ENCODE measurements around the gene DOCK9. TPM values are rescaled to one million over a fixed set of nuclear protein-coding genes. Genes with fewer than 3 reads are reported as not detected.

The DOCK9 gene
- total and polyA plus RNA-seq, 8 donors, result 7.5 to 26.3 (median 16.3) TPM

DNA sequence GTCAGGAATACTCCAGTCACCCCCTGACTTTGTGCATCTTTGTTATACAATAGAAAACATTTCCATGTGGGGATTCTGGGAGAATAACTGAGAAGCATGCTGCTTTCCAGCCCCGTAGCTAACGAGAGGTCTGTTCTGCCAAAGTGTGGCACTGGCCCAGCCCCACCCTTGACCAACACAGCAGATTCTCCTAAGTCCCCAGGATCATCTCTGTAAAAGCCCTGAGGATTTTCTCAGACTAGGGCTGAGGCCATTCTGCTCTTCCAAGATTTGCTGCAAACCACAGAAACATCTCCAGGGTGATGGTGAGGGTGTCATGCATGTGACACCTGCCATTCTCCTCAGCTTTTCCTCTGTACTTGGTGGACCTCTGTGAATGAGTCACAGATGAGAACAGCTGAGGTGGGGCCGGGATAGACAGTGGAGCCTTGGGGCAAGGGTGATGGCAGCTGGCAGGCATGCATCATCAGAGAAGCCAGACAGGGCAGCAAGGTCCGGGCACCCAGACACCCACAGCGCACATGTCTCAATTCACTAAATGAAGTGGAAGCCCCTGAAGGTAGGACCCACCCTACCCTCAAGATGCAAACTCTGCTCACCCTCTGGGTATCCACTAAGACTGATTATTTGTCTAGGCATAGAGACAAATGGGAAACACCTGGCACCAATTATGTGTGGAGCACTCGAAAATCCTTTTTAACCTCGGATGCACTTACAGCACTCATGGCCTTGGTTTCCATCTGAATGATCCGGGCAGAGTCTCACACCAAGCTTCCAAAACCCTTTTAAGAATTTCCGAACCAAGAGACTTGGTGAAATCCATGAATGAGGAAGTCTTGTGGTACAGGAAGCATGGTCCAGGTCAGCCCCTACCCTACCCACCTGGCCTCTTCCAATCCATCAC lies 20.1 kb upstream of the DOCK9 start:
- Histone ChIP-seq H3K4me1 (no peaks in the 10 kb centered on the region), H3K27me3 (no peaks in the 10 kb centered on the region), H3K4me3 (no peak overlapping the region), H3K27ac (no peak overlapping the region), H3K9me3 (no peaks in the 10 kb centered on the region), H3K36me3 (no peaks in the 10 kb centered on the region)
- TF ChIP-seq, protein P1, sequence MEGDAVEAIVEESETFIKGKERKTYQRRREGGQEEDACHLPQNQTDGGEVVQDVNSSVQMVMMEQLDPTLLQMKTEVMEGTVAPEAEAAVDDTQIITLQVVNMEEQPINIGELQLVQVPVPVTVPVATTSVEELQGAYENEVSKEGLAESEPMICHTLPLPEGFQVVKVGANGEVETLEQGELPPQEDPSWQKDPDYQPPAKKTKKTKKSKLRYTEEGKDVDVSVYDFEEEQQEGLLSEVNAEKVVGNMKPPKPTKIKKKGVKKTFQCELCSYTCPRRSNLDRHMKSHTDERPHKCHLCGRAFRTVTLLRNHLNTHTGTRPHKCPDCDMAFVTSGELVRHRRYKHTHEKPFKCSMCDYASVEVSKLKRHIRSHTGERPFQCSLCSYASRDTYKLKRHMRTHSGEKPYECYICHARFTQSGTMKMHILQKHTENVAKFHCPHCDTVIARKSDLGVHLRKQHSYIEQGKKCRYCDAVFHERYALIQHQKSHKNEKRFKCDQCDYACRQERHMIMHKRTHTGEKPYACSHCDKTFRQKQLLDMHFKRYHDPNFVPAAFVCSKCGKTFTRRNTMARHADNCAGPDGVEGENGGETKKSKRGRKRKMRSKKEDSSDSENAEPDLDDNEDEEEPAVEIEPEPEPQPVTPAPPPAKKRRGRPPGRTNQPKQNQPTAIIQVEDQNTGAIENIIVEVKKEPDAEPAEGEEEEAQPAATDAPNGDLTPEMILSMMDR (IDR thresholded peaks at IDR 0.05), result no peak
- ATAC-seq, result peak in 1 of 4 donors; percentile 16
- intact Hi-C loops (cut with DNase I), result no loop called here
- no peak for FAIRE-seq
- 85 to 90% methylated on average over 9 of the region's 9 CpGs for WGBS, 2 donors
- no peak for DNase-seq

DNA sequence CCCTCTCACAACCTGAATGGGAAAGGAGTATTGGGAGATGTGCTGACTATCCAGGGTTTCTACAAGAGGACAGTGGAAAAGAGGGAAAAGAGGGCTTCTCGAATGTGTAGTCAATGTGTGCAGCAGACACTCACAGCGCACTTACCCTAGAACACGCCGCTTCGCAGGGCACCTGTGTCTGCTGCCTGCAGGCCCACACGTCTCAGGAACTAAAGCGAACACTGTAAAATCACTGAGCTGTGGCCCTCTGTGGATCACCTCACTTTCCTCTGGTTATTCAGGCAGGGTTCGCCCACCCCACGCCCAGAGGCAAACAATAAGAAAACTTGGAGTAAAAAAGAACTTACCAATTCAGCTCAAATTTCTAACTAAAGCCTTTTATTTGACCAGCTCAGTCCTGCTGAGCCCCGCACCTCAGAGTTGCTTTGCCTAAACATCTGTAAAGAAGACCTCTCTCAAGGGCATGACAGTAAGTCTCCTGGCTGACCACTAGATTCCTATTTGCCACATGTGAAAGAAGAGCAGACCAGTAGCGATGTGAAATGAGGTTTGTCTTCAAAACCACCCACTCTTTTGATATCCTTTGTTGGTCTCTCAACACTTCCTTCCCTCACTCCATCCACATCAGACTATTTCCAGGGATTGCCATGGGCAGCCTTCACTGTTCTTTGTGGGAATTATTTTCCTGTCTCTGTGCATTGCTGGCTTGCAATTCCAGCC lies 19.3 kb upstream of the DOCK9 start:
- WGBS, 2 donors, result 97 to 100% methylated on average over 11 of the region's 11 CpGs
- Histone ChIP-seq H3K4me3 (no peak overlapping the region), H3K36me3 (no peaks in the 10 kb centered on the region), H3K27me3 (no peaks in the 10 kb centered on the region), H3K4me1 (no peaks in the 10 kb centered on the region), H3K27ac (no peak overlapping the region), H3K9me3 (no peaks in the 10 kb centered on the region)
- no peak for FAIRE-seq
- TF ChIP-seq, protein P1 (IDR thresholded peaks at IDR 0.05), result no peak
- intact Hi-C loops (cut with DNase I), result no loop called here
- no peak for ATAC-seq
- no peak for DNase-seq

DNA sequence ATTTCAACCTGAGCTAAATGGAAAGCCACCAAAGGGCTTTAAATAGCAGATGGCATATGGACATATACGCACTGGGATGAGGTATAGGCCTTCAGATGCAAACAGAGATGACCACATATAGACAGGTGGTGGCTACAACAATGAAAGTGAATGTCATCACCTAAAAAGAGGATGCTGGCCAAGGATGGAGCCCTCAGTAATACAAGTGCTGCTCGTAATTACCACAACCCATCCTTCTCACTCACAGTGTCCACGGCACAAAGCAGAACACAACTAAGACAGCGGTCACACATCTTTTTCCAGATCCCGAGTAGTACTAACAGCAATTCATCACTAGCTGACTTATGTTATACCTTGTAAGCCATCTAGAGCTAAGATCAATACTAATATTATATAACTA lies 18.2 kb upstream of the DOCK9 start:
- Histone ChIP-seq H3K4me3 (no peak overlapping the region), H3K9me3 (no peaks in the 10 kb centered on the region), H3K27me3 (no peaks in the 10 kb centered on the region), H3K27ac (no peak overlapping the region), H3K36me3 (no peaks in the 10 kb centered on the region), H3K4me1 (no peaks in the 10 kb centered on the region)
- TF ChIP-seq, protein P1 (IDR thresholded peaks at IDR 0.05), result no peak
- intact Hi-C loops (cut with DNase I), result no loop called here
- no peak for FAIRE-seq
- ATAC-seq, result no peak
- no peak for DNase-seq
- WGBS, 2 donors, result 95 to 98% methylated on average over 5 of the region's 5 CpGs

DNA sequence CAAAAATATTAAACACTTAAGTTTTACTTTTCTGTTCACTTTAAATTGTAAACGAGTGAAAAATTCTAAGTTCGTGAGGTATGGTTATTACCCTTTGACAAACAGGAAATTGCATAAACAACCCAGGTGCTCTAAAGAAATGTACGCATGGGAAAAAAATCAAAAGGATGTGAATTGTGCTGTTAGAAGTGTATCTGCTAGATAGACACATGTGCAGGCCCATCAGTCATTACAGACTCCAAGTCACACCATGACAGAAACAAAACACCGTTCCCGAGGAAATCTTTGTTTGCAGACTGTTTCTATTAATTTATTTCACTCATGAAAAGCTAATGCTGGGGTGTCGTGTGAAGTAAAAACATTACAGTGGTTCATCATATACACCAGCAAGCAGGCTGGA lies 17.0 kb upstream of the DOCK9 start:
- ATAC-seq, result no peak
- no peak for DNase-seq
- H3K4me3 ChIP-seq, result no peak overlapping the region
- no peaks in the 10 kb centered on the region for H3K36me3 ChIP-seq
- no peak for FAIRE-seq
- H3K27ac ChIP-seq, result no peak overlapping the region
- no peaks in the 10 kb centered on the region for H3K27me3 ChIP-seq
- intact Hi-C loops (cut with DNase I), result no loop called here
- 81 to 87% methylated on average over 6 of the region's 6 CpGs for WGBS, 2 donors
- H3K4me1 ChIP-seq, result no peaks in the 10 kb centered on the region
- TF ChIP-seq, protein P1 (IDR thresholded peaks at IDR 0.05), result no peak
- H3K9me3 ChIP-seq, result no peaks in the 10 kb centered on the region

Measured in pancreas (tissue), 10 donors.